ENCODE results near the gene MARCHF4. TPM values are rescaled to one million over a fixed set of nuclear protein-coding genes. Genes with fewer than 3 reads are reported as not detected.

MARCHF4 gene
- total RNA-seq, 4 donors from 2014 or later, result 0.07 TPM; not detected in 3

DNA sequence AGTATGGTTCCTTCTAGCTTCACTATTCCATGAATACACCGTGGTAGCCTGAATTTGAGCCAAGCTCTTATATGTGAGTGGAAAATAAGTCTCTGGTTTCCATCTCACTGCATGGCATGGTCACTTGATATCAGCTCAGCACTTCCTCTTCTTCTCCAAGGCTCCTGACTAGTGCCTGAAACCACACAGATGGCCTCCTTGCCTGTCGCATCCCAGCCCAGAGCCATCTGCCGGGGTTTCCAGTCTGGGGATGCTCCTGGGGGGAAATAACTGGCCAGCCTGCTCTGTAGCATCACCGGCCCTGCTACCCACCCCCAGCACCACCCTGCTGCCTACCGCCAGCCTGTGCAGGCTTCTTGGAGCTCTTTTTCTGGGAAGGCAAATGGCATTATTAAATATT, 7.7 kb upstream of the MARCHF4 start:
- intact Hi-C loops (cut with DNase I; ENCODE audit: low total_unique reads), result no loop called here
- Histone ChIP-seq H3K27ac (no peak overlapping the region), H3K36me3 (no peaks in the 10 kb centered on the region), H3K4me3 (no peak overlapping the region), H3K4me1 (no peaks in the 10 kb centered on the region), H3K9me3 (no peaks in the 10 kb centered on the region), H3K27me3 (no peaks in the 10 kb centered on the region)
- no peak for TF ChIP-seq POLR2A (IDR thresholded peaks at IDR 0.05)
- TF ChIP-seq, protein P1, sequence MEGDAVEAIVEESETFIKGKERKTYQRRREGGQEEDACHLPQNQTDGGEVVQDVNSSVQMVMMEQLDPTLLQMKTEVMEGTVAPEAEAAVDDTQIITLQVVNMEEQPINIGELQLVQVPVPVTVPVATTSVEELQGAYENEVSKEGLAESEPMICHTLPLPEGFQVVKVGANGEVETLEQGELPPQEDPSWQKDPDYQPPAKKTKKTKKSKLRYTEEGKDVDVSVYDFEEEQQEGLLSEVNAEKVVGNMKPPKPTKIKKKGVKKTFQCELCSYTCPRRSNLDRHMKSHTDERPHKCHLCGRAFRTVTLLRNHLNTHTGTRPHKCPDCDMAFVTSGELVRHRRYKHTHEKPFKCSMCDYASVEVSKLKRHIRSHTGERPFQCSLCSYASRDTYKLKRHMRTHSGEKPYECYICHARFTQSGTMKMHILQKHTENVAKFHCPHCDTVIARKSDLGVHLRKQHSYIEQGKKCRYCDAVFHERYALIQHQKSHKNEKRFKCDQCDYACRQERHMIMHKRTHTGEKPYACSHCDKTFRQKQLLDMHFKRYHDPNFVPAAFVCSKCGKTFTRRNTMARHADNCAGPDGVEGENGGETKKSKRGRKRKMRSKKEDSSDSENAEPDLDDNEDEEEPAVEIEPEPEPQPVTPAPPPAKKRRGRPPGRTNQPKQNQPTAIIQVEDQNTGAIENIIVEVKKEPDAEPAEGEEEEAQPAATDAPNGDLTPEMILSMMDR (IDR thresholded peaks at IDR 0.05), result no peak
- no peak for DNase-seq

DNA sequence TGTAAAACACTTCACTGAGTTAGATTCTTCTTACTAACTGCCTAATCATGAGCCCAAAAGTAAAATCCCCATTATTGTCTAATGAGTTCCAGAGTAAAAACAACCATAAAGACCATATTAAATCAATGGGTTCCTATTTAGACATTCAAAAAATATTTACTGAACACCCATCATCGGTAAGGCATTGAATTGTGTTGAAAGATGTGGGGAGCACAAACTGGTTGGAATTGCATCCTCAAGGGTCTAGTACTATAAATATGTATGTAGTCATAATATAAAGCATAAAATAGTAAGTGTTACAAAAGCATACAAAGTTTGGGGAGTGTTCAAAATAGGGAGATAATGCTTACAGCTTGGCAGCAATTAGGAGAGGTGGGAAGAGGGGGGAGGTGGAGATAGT, 3.0 kb upstream of the MARCHF4 start:
- no peak for TF ChIP-seq POLR2A (IDR thresholded peaks at IDR 0.05)
- TF ChIP-seq, protein P1 (IDR thresholded peaks at IDR 0.05), result no peak
- no peak for DNase-seq
- H3K4me3 ChIP-seq, result no peak overlapping the region
- H3K27ac ChIP-seq, result no peak overlapping the region
- H3K27me3 ChIP-seq, result no peaks in the 10 kb centered on the region
- H3K9me3 ChIP-seq, result no peaks in the 10 kb centered on the region
- H3K36me3 ChIP-seq, result no peaks in the 10 kb centered on the region
- intact Hi-C loops (cut with DNase I; ENCODE audit: low total_unique reads), result no loop called here
- H3K4me1 ChIP-seq, result peaks cover 0 to 7% of the 10 kb centered on the region in 2 donors

DNA sequence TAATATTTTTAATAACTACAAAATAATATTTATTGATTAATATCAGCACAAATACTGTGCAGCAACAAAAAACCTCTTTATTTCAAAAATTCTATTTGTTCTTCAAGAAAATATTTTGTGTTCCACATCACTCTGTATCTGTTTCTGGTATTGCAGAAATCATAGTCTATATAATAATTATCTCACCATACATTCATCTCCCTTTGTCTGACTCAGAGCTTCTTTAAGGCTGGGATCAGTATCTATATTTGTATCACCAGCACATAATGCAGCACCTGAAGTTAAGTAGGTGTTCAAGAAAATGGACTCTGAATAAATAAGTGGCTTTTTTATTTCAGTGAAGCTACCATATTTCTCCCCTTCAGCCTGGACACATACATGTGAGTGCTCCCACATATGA, 1.6 kb upstream of the MARCHF4 start:
- Histone ChIP-seq H3K36me3 (no peaks in the 10 kb centered on the region), H3K4me1 (peaks cover 0 to 7% of the 10 kb centered on the region in 2 donors), H3K27me3 (no peaks in the 10 kb centered on the region), H3K4me3 (no peak overlapping the region), H3K27ac (no peak overlapping the region), H3K9me3 (no peaks in the 10 kb centered on the region)
- no peak for TF ChIP-seq POLR2A (IDR thresholded peaks at IDR 0.05)
- TF ChIP-seq, protein P1 (IDR thresholded peaks at IDR 0.05), result no peak
- DNase-seq, result no peak
- intact Hi-C loops (cut with DNase I; ENCODE audit: low total_unique reads), result no loop called here

DNA sequence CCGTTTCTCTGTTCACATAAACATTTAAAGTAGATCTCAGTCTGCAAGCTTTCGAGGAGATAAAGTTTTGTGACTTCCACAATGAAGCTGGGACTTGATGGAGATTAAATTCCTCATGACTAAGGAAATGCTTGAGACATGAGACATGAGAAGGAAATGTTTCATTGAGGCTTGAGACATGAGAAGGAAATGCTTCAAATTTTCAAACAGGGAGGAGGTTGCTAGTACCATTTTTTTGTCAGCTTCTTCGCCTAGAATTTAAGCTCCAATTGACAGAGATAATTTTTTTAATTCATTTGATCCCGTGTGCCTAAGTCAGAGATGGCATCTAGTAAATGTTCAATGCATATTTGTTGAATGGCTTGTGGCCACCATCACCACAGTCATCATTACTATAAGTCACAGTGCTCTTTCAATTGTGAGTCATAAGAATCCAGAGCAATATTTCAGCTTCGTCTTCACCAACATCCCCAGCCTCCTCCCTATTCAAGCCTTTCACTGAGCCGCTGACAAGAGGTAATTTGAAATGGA, 543 bp upstream of the MARCHF4 start:
- DNase-seq, result no peak
- H3K9me3 ChIP-seq, result no peaks in the 10 kb centered on the region
- no peak overlapping the region for H3K4me3 ChIP-seq
- no peak for TF ChIP-seq POLR2A (IDR thresholded peaks at IDR 0.05)
- TF ChIP-seq, protein P1 (IDR thresholded peaks at IDR 0.05), result no peak
- H3K36me3 ChIP-seq, result no peaks in the 10 kb centered on the region
- no peaks in the 10 kb centered on the region for H3K27me3 ChIP-seq
- intact Hi-C loops (cut with DNase I; ENCODE audit: low total_unique reads), result no loop called here
- H3K27ac ChIP-seq, result no peak overlapping the region
- peaks cover 0 to 7% of the 10 kb centered on the region in 2 donors for H3K4me1 ChIP-seq

DNA sequence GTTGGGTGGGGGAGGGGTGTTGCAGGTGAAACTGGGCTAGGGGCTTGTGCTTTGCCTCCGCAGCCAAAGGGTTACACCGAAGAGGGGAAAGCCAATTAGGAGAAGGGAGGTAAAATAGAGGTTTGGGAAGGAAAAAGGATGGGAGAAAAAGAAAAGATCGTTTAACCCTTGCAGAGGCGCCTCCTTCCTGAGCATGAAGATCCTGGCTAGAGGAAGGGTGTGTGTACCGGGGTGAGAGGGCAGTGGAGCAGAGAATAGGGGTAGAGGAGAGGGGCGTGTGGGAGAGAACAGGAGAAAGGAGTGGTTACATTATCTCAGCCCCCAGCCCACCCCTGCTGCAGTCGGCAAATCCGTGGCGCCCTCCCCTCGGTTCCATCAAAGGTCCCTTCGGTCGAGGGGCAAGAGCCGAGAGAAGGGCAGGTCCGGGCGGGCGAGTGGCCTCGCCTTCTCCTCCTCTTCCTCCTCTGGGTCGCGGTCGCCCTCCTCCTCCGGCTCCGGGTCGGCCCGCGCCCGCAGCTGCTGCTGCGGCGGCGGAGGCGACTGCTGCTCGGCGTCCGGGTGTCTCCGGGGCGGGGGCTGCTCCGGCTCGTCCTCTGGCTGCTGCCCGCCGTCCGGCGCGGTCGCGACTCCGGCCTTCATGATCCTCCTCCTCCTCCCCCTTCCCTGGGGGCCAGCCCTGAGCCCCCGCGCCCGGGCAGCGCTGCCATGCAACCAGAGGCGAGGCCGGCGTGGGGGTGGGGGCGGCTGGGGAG, 1.1 kb downstream of the MARCHF4 start:
- Histone ChIP-seq H3K4me1 (peaks cover 0 to 7% of the 10 kb centered on the region in 2 donors), H3K36me3 (no peaks in the 10 kb centered on the region), H3K27me3 (no peaks in the 10 kb centered on the region), H3K27ac (no peak overlapping the region), H3K4me3 (no peak overlapping the region), H3K9me3 (no peaks in the 10 kb centered on the region)
- TF ChIP-seq, protein P1 (IDR thresholded peaks at IDR 0.05), result no peak
- no peak for DNase-seq
- intact Hi-C loops (cut with DNase I; ENCODE audit: low total_unique reads), result no loop called here

Measured in uterus (tissue), 4 donors.